Fibroblast of lung (primary cell): ENCODE measurements around the gene HAGH. TPM values are rescaled to one million over a fixed set of nuclear protein-coding genes. Genes with fewer than 3 reads are reported as not detected.

Source experiments
- DNase-seq, 2 donors: peaks; one replicate each; pipeline versions ENCODE4 v3.0.0 to v3.0.0-alpha.2; 2010; ENCODE audit warnings: low read depth in 2 of 2
- H2AFZ ChIP-seq: 2 replicates; pipeline ENCODE4 v1.5.1; 2012; ENCODE audit warnings: low read length, control low read depth, inconsistent platforms
- H3K27ac ChIP-seq: 2 replicates; pipeline ENCODE4 v1.5.1; 2011; ENCODE audit warnings: low read length, control low read depth; ENCODE audit not compliant: insufficient read depth
- H3K27me3 ChIP-seq: 2 replicates; pipeline ENCODE4 v1.5.1; 2011; ENCODE audit warnings: mild to moderate bottlenecking, low read length; ENCODE audit not compliant: control insufficient read depth, insufficient read depth
- H3K36me3 ChIP-seq: 2 replicates; pipeline ENCODE4 v1.5.1; 2011; ENCODE audit warnings: low read length; ENCODE audit not compliant: control insufficient read depth, insufficient read depth
- H3K4me1 ChIP-seq: 2 replicates; pipeline ENCODE4 v1.5.1; 2011; ENCODE audit warnings: low read length; ENCODE audit not compliant: control insufficient read depth, insufficient read depth; ENCODE audit errors: extremely low read depth
- H3K4me2 ChIP-seq: 2 replicates; pipeline ENCODE4 v1.5.1; 2011; ENCODE audit warnings: low read length, control low read depth; ENCODE audit not compliant: insufficient read depth; ENCODE audit errors: extremely low read depth
- H3K4me3 ChIP-seq, 4 experiments: fragments of 200-600 bp in 1 of 4; sonication (generic) in 1 of 4; replicated peaks in 1 of 4; 2 replicates each; pipeline ENCODE4 v1.5.1; 2011 to 2016; ENCODE audit warnings: low read length in 4 of 4, low read depth in 3 of 4, mild to moderate bottlenecking in 3 of 4, control low read depth in 2 of 4, inconsistent platforms in 1 of 4, mixed read lengths in 1 of 4; ENCODE audit not compliant: insufficient read depth in 1 of 4; ENCODE audit errors: control extremely low read depth in 1 of 4
- H3K79me2 ChIP-seq: 2 replicates; pipeline ENCODE4 v1.5.1; 2012; ENCODE audit warnings: mild to moderate bottlenecking, low read length, inconsistent platforms; ENCODE audit not compliant: control insufficient read depth, insufficient read depth
- H3K9ac ChIP-seq: 2 replicates; pipeline ENCODE4 v1.5.1; 2011; ENCODE audit warnings: mild to moderate bottlenecking, low read length, control low read depth; ENCODE audit not compliant: insufficient read depth
- H3K9me3 ChIP-seq: 2 replicates; pipeline ENCODE4 v1.5.1; 2012; ENCODE audit warnings: low read depth, low read length; ENCODE audit not compliant: control insufficient read depth, insufficient read depth
- H4K20me1 ChIP-seq: 2 replicates; pipeline ENCODE4 v1.5.1; 2011; ENCODE audit warnings: low read length; ENCODE audit not compliant: control insufficient read depth, insufficient read depth; ENCODE audit errors: extremely low read depth
- EZH2 ChIP-seq: IDR thresholded peaks from 2 replicates; pipeline ENCODE4 v1.5.1; 2012; ENCODE audit warnings: low read length, control low read depth, mild to moderate bottlenecking; ENCODE audit errors: missing control alignments
- polyA plus RNA-seq, 2 donors: library from polyadenylated mRNA; depleted of rRNA in 1 of 2; stranded (reverse) in 1 of 2; unstranded in 1 of 2; fragments of >200 nt; gene quantifications; 2 replicates each; pipeline ENCODE4 v1.2.1, GENCODE V29; 2011 to 2012; ENCODE audit warnings: missing spikeins in 1 of 2
- total RNA-seq: library from RNA; depleted of rRNA; stranded (reverse); fragments of >200 nt; gene quantifications from 2 replicates; pipeline ENCODE4 v1.2.1, GENCODE V29; 2014
- TF ChIP-seq, protein P1 (sequence below), 2 donors: IDR thresholded peaks in 1 of 2; conservative IDR thresholded peaks in 1 of 2; 1 replicate in 1 of 2; 2 replicates in 1 of 2; pipeline ENCODE4 v1.5.1; 2011 to 2012; ENCODE audit warnings: low read length in 2 of 2, control low read depth in 1 of 2, inconsistent platforms in 1 of 2, low read depth in 1 of 2, mild to moderate bottlenecking in 1 of 2

The HAGH gene
- total and polyA plus RNA-seq, 2 donors (not counting 1 experiment from before 2014, with no cell fraction given) = 18.4 to 47.4 TPM

DNA sequence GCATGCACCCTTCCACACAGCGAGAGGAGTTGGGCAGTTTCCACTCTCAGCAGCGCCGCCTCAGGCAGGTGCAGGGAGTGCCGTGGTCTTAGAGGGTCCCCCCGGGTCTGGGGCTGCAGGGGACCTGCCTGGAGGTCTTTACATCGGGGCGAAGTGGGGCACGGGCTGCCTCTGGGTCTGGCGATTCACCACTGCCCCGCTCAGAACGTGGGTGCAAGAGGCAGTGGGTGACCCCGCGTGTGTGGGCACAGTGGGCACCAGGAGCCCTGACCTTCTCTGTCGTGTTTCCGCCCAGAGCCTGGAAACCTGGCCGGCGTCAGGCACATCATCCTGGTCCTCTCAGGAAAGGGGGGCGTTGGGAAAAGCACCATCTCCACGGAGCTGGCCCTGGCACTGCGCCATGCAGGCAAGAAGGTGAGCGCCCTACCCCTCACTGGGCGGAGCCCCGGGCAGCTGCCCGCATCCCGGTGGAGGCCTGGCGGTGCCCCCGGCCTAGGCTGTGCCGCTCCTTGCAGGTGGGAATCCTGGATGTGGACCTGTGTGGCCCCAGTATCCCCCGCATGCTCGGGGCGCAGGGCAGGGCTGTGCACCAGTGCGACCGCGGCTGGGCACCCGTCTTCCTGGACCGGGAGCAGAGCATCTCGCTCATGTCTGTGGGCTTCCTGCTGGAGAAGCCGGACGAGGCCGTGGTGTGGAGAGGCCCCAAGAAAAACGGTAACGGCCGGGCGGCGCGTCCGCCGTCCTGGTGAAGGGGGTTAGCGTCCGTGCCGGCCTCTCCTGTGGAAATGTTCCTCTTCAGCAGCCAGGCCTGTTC, 40.2 kb downstream of the HAGH start:
- Histone ChIP-seq H2AFZ (no peak overlapping the region), H3K36me3 (peaks cover 20% of the 10 kb centered on the region), H3K27ac (no peak overlapping the region), H3K4me3 (no peak overlapping the region), H3K9me3 (no peaks in the 10 kb centered on the region), H3K79me2 (peaks cover 29% of the 10 kb centered on the region), H3K9ac (no peak overlapping the region), H3K4me1 (peaks cover 2% of the 10 kb centered on the region), H3K4me2 (no peak overlapping the region), H4K20me1 (no peaks in the 10 kb centered on the region), H3K27me3 (no peaks in the 10 kb centered on the region)
- no peak for DNase-seq
- TF ChIP-seq, protein P1, sequence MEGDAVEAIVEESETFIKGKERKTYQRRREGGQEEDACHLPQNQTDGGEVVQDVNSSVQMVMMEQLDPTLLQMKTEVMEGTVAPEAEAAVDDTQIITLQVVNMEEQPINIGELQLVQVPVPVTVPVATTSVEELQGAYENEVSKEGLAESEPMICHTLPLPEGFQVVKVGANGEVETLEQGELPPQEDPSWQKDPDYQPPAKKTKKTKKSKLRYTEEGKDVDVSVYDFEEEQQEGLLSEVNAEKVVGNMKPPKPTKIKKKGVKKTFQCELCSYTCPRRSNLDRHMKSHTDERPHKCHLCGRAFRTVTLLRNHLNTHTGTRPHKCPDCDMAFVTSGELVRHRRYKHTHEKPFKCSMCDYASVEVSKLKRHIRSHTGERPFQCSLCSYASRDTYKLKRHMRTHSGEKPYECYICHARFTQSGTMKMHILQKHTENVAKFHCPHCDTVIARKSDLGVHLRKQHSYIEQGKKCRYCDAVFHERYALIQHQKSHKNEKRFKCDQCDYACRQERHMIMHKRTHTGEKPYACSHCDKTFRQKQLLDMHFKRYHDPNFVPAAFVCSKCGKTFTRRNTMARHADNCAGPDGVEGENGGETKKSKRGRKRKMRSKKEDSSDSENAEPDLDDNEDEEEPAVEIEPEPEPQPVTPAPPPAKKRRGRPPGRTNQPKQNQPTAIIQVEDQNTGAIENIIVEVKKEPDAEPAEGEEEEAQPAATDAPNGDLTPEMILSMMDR (conservative IDR thresholded peaks at IDR 0.05 in 1 of 2, IDR thresholded peaks at IDR 0.05 in 1 of 2; ENCODE audit: low read depth in 1 of 2, low read length in 2 of 2) = no peak
- TF ChIP-seq EZH2 = no peak

DNA sequence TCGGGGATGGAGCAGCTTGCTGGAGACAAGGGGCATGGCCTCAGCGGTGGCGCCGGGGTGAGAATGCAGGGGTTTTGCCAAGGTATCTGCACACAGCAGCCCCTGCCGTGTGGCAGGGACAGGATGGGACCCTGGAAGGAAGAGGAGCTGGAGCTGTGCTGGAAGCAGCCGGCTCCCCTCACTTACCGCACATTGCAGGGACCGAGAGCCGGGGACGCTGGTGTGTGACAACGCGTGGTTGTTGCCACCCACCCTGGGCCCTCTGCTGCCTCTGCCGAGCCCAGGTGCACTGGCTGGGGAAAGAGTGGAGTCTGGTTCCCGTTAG, 40.8 kb downstream of the HAGH start:
- no peaks in the 10 kb centered on the region for H4K20me1 ChIP-seq
- no peaks in the 10 kb centered on the region for H3K27me3 ChIP-seq
- H3K27ac ChIP-seq = no peak overlapping the region
- H2AFZ ChIP-seq = no peak overlapping the region
- H3K9ac ChIP-seq = no peak overlapping the region
- no peak overlapping the region for H3K4me2 ChIP-seq
- H3K36me3 ChIP-seq = peaks cover 17% of the 10 kb centered on the region
- DNase-seq = no peak
- H3K79me2 ChIP-seq = peaks cover 31% of the 10 kb centered on the region
- no peak overlapping the region for H3K4me3 ChIP-seq
- TF ChIP-seq, protein P1 (conservative IDR thresholded peaks at IDR 0.05 in 1 of 2, IDR thresholded peaks at IDR 0.05 in 1 of 2; ENCODE audit: low read depth in 1 of 2, low read length in 2 of 2) = no peak
- TF ChIP-seq EZH2 = no peak
- peaks cover 2% of the 10 kb centered on the region for H3K4me1 ChIP-seq
- H3K9me3 ChIP-seq = no peaks in the 10 kb centered on the region

DNA sequence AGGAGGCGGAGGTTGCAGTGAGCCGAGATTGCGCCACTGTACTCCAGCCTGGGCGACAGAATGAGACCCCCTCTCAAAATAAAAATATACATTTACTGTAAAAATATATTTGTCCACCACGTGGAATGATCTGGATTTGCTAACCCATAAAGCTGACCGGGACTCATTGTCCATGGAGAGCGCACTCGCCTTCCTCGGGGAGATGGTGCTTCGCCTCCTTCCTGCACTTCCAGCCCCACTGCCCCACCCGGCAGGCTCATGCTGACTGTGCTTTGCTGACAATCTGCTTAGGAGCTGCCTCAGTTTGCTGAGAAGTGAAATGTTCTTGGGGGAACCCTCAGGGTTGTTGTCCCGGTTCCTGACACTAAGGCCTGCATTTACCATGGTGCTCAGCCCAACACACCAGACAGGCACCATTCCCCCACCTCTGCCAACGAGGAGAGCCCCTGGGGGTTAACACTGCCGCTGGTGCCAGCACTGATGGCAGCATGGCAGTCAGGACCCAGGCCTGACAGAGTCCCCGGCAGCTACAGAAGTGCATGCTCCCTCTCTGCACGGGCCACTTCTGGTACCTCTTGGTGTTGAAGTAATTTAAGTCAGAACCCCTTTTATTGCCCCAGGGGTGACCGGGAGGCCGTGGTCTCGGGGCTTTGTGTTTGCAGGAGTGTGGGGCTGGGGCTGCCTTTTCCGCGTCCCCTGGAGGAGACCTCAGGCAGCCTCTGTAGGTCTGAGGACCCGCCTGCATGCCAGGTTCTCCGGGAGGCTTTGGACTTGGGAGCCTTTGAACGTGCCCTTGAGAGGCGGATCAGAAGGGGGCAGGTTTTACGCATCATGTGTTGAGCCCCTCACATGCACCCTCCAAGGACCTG, 41.4 kb downstream of the HAGH start:
- Histone ChIP-seq H3K9ac (no peak overlapping the region), H2AFZ (no peak overlapping the region), H3K36me3 (peaks cover 16% of the 10 kb centered on the region), H3K4me1 (peaks cover 2% of the 10 kb centered on the region), H3K27me3 (no peaks in the 10 kb centered on the region), H3K4me3 (no peak overlapping the region), H3K4me2 (no peak overlapping the region), H4K20me1 (no peaks in the 10 kb centered on the region), H3K9me3 (no peaks in the 10 kb centered on the region), H3K79me2 (peaks cover 31% of the 10 kb centered on the region), H3K27ac (no peak overlapping the region)
- DNase-seq = no peak
- no peak for TF ChIP-seq EZH2
- TF ChIP-seq, protein P1 (conservative IDR thresholded peaks at IDR 0.05 in 1 of 2, IDR thresholded peaks at IDR 0.05 in 1 of 2; ENCODE audit: low read depth in 1 of 2, low read length in 2 of 2) = no peak
